Raji (cell line): ENCODE measurements around the gene AGPAT1.

Experiments
- POLR2A ChIP-seq: IDR thresholded peaks from 2 replicates; pipeline ENCODE4 v1.6.1; 2011; ENCODE audit warnings: low read depth, low read length, control low read depth; ENCODE audit not compliant: insufficient read depth

AGPAT1 gene

DNA sequence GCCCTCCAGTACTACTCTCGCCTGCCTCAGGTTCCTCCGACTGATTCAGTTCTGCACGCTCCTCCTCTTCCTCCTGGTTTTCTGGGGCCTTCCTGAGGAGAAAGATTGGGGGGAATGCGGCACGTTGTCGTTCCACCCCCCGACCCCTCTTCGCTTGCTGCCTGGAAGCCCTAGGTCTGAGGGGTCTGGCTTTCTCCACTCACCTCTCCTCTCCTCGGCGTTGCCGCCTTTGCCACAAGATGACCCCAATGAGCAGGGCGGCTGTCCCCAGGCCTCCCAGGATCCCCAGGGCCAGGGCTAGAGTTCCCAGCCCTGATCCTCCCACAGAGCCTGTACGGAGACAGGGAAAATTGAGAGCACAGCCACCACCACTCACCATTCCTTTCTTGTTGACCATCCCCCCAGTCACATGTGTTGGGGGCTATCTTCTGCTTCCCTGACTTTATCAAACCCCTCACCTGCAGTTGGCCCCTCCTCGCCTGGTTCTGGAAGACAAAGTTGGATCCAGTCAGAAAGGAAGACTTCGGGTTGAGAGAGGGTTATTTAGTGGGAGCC is 5.3 kb upstream of the AGPAT1 start:
- no peak for TF ChIP-seq POLR2A

DNA sequence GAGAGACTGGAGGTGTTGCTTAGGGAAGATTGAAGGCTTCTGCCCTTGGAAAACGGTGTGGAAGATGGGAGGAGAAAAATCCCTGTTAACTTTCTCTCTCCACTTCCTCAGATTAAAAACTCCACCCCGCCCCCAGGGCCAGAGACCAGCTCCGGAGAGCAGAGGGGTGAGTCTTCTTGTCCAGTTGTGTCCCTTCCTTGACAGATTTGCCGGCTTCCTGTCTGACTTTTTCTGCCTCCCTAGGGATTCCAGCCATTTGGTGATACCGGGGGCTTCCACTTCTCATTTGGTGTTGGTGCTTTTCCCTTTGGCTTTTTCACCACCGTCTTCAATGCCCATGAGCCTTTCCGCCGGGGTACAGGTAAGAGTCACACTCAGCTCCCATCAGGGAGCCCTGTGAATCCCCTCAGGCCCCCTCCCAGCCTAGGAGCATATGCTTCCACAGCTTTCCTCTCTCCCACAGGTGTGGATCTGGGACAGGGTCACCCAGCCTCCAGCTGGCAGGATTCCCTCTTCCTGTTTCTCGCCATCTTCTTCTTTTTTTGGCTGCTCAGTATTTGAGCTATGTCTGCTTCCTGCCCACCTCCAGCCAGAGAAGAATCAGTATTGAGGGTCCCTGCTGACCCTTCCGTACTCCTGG is 4.0 kb upstream of the AGPAT1 start:
- TF ChIP-seq POLR2A, result no peak

GRCh38 chr6:32178547-32179440 is 2.9 kb upstream of the AGPAT1 start:
- TF ChIP-seq POLR2A, result peak; percentile 45; the same call in 1 of the 2 replicates

DNA sequence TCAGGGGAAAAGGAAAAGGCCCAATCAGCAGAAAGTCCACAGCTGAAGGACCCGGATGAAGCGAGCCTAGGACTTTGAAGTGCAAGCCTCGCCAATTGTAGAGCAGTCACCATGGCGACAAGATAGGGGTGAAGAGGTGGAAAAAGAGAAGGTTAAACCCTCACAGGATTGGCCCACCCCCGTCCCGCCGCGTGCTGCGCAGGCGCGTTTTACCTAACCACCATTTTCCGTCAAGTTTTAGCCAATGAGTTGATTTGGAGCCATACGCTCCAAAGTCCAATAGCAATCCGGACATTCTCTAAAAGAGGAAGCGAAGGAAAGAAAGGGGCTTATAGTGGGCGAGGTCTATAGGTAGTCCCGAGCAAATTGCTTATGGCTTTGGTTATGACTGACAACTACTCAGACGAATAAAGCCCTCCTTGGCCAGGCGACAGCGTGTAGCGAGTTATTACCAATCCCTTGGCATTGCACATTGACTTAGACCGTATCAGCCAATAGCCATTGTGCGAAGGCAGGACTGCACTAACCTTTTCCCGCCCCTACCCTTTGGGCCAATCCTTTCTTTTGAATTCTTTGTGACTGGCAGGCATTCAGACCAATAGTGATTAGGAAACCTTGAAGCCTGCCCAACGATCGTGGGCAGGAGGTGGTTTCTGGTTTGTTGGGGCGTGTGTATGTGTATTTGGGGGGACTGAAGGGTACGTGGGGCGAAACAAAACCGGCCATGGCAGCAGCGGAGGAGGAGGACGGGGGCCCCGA is 2.1 kb upstream of the AGPAT1 start, which contains the start of gene RNF5:
Gene RNF5, plus strand, starts transcription at position 618 of the 759 bp plus-strand sequence. Its CDS starts 107 bp downstream, at position 725.
- TF ChIP-seq POLR2A, result no peak

DNA sequence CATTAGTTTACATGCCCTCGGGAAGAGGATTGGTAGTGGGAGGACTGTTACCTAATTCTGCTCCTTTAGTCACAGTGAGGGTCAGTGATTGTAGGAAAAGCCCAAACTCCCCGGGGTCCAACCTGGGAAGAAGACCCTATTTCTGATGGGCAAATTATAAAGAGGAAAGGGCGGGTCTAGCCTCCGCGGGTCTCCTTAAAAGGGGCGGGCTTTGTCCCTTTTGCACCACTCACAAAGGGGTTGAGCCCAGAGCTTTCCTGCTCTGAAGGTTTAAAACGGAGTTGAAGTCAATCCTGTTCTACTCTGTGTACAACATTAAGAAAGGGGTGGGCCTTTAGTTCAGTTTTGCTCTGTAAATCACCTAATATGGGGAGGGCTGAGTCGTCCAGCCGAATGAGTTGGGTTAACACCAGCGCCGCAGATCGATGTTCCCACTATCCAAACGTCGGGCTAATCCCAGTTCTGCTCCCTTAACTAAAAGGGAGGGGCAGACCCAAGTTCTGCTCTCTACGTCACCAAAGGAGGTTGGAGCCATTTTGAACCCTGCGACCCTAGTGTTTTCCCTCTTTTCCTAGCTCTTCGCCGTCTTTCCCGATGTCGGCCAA is 1.4 kb upstream of the AGPAT1 start:
- peak; percentile 69 for TF ChIP-seq POLR2A

GRCh38 chr6:32176476-32177182 is 745 bp upstream of the AGPAT1 start:
- TF ChIP-seq POLR2A, result no peak

DNA sequence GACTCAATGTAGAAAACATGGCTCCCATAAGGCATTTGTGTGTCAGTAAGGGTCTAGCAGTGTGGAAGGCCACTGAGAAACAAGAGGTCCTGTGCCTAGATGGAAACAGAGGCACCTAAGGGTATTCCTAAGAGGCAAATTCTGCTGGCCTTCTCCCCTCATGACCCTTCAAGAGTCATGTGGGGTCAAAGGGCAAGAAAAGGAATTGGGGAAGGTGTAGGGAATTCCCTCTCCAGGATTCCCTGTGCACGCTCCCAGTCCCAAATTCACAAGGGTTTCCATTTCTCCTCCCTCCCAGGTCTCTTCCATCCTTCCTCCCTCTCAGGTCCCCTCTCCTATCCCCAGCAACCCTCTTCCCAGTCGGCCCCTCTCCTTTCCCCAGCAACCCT is 568 bp downstream of the AGPAT1 start:
- no peak for TF ChIP-seq POLR2A

DNA sequence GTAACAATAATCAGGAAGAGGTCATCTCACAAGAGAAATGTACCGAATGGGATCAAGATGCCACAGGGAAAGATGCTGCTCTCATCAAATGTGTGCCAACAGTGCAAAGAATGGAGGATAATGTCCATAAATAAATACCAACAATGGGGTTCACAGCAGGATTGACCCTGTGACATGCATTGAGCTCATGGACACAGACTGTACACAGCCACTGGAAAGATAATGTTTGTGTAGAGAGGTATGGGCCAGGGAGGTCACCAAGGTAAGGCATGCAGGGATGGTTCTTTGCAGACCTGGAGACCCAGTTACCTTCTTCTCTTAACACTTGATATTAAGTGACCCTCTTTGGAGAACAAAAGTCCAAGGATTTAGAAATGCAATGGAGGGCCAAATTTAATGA is 1.5 kb downstream of the AGPAT1 start:
- no peak for TF ChIP-seq POLR2A

DNA sequence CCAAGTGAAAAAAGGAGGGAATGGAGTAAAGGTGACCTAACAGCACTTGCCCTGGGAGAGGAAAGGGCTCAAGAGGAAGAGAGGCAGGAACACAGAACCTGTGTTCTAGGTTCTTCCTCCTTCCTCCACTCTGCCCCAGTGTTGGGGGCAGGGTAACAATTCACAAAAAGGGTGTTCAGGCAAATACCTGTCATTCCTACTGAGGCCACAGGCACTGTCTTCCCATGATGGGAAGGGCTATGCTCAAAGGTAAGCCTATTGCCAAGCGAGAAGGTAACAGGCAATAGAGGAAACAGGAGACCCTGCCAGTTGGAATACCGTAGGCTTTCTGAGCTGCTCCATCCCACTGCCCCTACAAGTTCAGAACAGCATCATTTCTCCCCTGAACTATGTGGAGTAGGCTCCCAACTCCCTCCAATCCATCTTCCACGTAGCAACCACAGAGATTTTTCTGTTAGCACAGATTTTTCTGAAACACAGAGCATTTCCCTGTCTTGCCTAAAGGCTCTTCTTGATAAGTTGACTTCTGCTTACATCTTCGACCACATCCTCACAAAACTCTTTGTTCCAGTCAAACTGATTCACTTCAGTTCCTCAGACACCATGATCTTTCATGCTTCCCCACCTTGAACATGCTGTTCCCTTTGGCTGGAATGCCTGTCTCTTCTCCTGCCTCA is 2.7 kb downstream of the AGPAT1 start:
- TF ChIP-seq POLR2A, result no peak

DNA sequence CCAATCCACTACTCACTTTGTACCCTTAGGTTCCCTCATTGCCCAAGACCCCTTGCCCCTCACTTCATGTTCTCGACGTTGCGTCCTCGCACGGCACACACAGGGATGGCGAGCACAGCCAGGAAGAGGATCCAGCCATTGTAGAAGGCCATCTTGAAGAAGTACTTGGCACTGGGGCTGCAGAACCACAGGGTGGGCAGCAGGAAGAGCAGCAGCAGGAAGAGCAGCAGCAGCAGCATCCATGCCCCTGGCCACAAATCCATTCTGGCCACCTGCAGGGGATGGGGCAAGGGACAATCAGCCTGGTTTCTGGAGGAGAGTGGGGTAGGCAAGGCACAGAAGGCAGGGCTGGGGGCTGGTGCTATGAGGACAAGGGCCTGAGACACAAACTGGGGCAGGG is 4.7 kb downstream of the AGPAT1 start:
- no peak for TF ChIP-seq POLR2A

DNA sequence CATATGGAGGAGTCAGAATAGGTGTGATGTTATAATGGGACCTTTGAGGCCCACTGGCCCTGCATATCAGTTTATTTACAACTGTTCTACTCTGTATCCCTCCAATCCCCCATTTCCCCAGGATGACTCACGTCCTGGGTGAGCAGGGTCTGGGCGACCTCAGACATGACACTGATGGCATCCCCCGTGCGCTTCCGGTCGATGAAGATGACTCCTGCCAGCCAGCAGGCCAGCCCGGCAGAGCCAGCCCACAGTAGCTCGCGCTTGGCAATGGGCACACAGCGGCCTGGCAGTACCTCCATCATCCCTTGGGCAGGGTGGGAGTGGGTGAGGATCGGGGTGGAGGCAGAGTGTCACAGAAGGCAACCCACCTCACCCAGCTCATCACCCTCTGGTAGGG is 5.6 kb downstream of the AGPAT1 start:
- no peak for TF ChIP-seq POLR2A

GRCh38 chr6:32168807-32169591 is 6.9 kb downstream of the AGPAT1 start:
- no peak for TF ChIP-seq POLR2A

DNA sequence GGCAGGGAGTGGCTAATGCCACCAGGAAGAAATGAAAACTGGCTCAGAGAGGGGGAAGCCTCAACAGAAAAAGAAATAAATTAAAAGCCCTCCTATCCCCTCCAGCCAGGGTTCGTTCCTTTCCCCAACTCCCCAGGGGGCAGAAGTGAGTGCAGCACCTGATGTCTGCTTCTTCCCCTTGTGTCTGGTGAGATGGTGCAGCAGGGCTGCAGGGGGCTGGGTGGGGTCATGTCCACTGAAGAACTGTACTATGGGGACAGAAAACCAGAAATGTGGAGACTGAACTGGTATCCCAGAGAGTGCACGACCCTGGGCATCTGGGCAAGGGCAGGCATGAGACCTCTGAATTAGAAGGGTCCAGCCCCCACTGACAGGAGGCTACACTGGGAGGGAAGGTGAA is 7.5 kb downstream of the AGPAT1 start:
- no peak for TF ChIP-seq POLR2A
